K562 (cell line): ENCODE results near the gene HMGB3.

Experiments used
- TAF1 ChIP-seq: IDR thresholded peaks from 2 replicates; pipeline ENCODE4 v1.6.1; 2011; ENCODE audit warnings: mild to moderate bottlenecking, low read length, moderate library complexity; ENCODE audit not compliant: insufficient read depth, control insufficient read depth, severe bottlenecking; ENCODE audit errors: extremely low read depth
- ZFP30 ChIP-seq: fragments of 250-450 bp; sonication (Bioruptor Pico); IDR thresholded peaks from 2 replicates; pipeline ENCODE4 v1.8.0; 2022; ENCODE audit warnings: moderate library complexity, mild to moderate bottlenecking, inconsistent platforms, borderline replicate concordance
- ZNF121 ChIP-seq: sonication (generic); formaldehyde crosslinking; conservative IDR thresholded peaks from 2 replicates; pipeline ENCODE4 v1.8.0; 2022; ENCODE audit warnings: missing genetic modification reagents
- ZNF431 ChIP-seq: sonication (generic); formaldehyde crosslinking; IDR thresholded peaks from 2 replicates; pipeline ENCODE4 v1.8.0; 2022; ENCODE audit warnings: mild to moderate bottlenecking, missing genetic modification reagents

GRCh38 chrX:150933945-150934350, 49.2 kb upstream of the HMGB3 start:
- TF ChIP-seq ZNF431 (CRISPR knock-in tag) (no peak), TAF1 (no peak), ZNF121 (no peak), ZFP30 (CRISPR knock-in tag) (no peak)
